HepG2 (cell line): ENCODE measurements around the gene GBE1. TPM values are rescaled to one million over a fixed set of nuclear protein-coding genes. Genes with fewer than 3 reads are reported as not detected.

ENCODE experiments used
- ATAC-seq: fragments of 200-7000 bp; cut with Tn5 transposase; 3 replicates; pipeline ENCODE4 v1.9.1; 2020; ENCODE audit warnings: mild to moderate bottlenecking, moderate library complexity
- BruUV-seq: library from RNA; stranded (reverse); fragments of 400-500 nt; replicated peaks from 2 replicates; lab custom pipeline; 2021; lab: Mats Ljungman, UMichigan
- CTCF ChIA-PET: fragments of 300-600 bp; formaldehyde crosslinking; extraction: SDS; loops from one replicate; lab custom pipeline; 2021; ENCODE audit warnings: low total read pairs, inconsistent platforms, low intra/inter-chr PET ratio; lab: Yijun Ruan, JAX
- POLR2A ChIA-PET: fragments of 350-600 bp; sonication (Branson Sonifier 250); formaldehyde crosslinking; loops from one replicate; lab custom pipeline; 2020; ENCODE audit warnings: antibody characterized with exemption, inconsistent platforms; lab: Yijun Ruan, JAX
- DNase-seq: peaks from one replicate; pipeline ENCODE4 v3.0.0-alpha.2; 2015; ENCODE audit warnings: low spot score
- FAIRE-seq: peaks from 3 replicates; lab custom pipeline; 2011; peaks lifted over from hg19 to GRCh38; lab: Jason Lieb, UNC
- H2AFZ ChIP-seq: one replicate; pipeline ENCODE4 v1.6.1; 2011; ENCODE audit warnings: low read length, inconsistent platforms
- H3K27ac ChIP-seq: fragments of 300-600 bp; 3 replicates; pipeline ENCODE4 v1.8.0; 2011; ENCODE audit warnings: mixed run types, mild to moderate bottlenecking, mixed read lengths, low read length, inconsistent platforms; ENCODE audit not compliant: insufficient read depth; ENCODE audit errors: extremely low read length
- H3K27me3 ChIP-seq, 2 experiments: fragments of 200-600 bp in 1 of 2; 2 replicates in 1 of 2; 3 replicates in 1 of 2; pipeline versions ENCODE4 v1.6.0 to v1.8.0; 2011; ENCODE audit warnings: low read length in 2 of 2, mild to moderate bottlenecking in 2 of 2, moderate library complexity in 2 of 2, inconsistent platforms in 1 of 2; ENCODE audit not compliant: insufficient read depth in 2 of 2, control insufficient read depth in 1 of 2
- H3K36me3 ChIP-seq, 2 experiments: fragments of 200-600 bp in 1 of 2; replicated peaks in 1 of 2; 2 replicates in 1 of 2; 3 replicates in 1 of 2; pipeline versions ENCODE4 v1.5.1 to v1.8.0; 2011; ENCODE audit warnings: low read length in 2 of 2, inconsistent platforms in 1 of 2; ENCODE audit not compliant: insufficient read depth in 2 of 2, control insufficient read depth in 1 of 2
- H3K4me1 ChIP-seq: 2 replicates; pipeline ENCODE4 v1.5.1; 2012; ENCODE audit warnings: low read length, inconsistent platforms; ENCODE audit not compliant: insufficient read depth
- H3K4me2 ChIP-seq: 2 replicates; pipeline ENCODE4 v1.6.0; 2011; ENCODE audit warnings: low read depth, low read length, inconsistent platforms
- H3K4me3 ChIP-seq, 3 experiments: fragments of 200-600 bp in 1 of 3; sonication (generic), shearing (Covaris generic) in 1 of 3; replicated peaks in 1 of 3; 2 replicates each; pipeline ENCODE4 v1.5.1; 2011 to 2016; ENCODE audit warnings: low read length in 3 of 3, inconsistent platforms in 2 of 3, low read depth in 2 of 3, mild to moderate bottlenecking in 2 of 3, control low read depth in 1 of 3, mixed read lengths in 1 of 3; ENCODE audit not compliant: insufficient read depth in 1 of 3
- H3K79me2 ChIP-seq: one replicate; pipeline ENCODE4 v1.6.1; 2011; ENCODE audit warnings: low read length, inconsistent platforms; ENCODE audit not compliant: insufficient read depth
- H3K9ac ChIP-seq: 2 replicates; pipeline ENCODE4 v1.6.0; 2011; ENCODE audit warnings: mild to moderate bottlenecking, low read depth, low read length, inconsistent platforms; ENCODE audit not compliant: insufficient read depth
- H3K9me3 ChIP-seq: 2 replicates; pipeline ENCODE4 v1.5.1; 2012; ENCODE audit warnings: mild to moderate bottlenecking, low read length
- H4K20me1 ChIP-seq: 2 replicates; pipeline ENCODE4 v1.6.0; 2011; ENCODE audit warnings: inconsistent platforms, mild to moderate bottlenecking, low read length, moderate library complexity; ENCODE audit not compliant: insufficient read depth
- ELF4 ChIP-seq: sonication (generic); formaldehyde crosslinking; IDR thresholded peaks from 2 replicates; pipeline ENCODE4 v1.5.0; 2020; ENCODE audit warnings: missing genetic modification reagents, mild to moderate bottlenecking, moderate library complexity, borderline replicate concordance
- ETS1 ChIP-seq: sonication (generic); formaldehyde crosslinking; IDR thresholded peaks from 2 replicates; pipeline ENCODE4 v1.4.0; 2020; ENCODE audit warnings: missing genetic modification reagents
- PRMT3 ChIP-seq: sonication (generic); formaldehyde crosslinking; IDR thresholded peaks from 2 replicates; pipeline ENCODE4 v1.8.1; 2022; ENCODE audit warnings: low read depth, mild to moderate bottlenecking, moderate library complexity, missing genetic modification reagents, borderline replicate concordance
- SMAD1 ChIP-seq: sonication (generic); formaldehyde crosslinking; IDR thresholded peaks from 2 replicates; pipeline ENCODE4 v1.4.0; 2020; ENCODE audit warnings: missing genetic modification reagents, low read depth, mild to moderate bottlenecking, borderline replicate concordance
- SRY ChIP-seq: sonication (generic); formaldehyde crosslinking; IDR thresholded peaks from 2 replicates; pipeline ENCODE4 v1.8.0; 2022; ENCODE audit warnings: mild to moderate bottlenecking, missing genetic modification reagents
- THAP8 ChIP-seq: sonication (generic); formaldehyde crosslinking; IDR thresholded peaks from 2 replicates; pipeline ENCODE4 v1.5.1; 2020; ENCODE audit warnings: missing genetic modification reagents, mild to moderate bottlenecking, borderline replicate concordance
- ZNF350 ChIP-seq: sonication (generic); formaldehyde crosslinking; IDR thresholded peaks from 2 replicates; pipeline ENCODE4 v1.4.0; 2020; ENCODE audit warnings: mild to moderate bottlenecking, low read depth, missing genetic modification reagents, borderline replicate concordance
- WGBS: methylation state at CpG from one replicate; pipeline ENCODE4 v1.1.6; 2017; ENCODE audit warnings: low lambda C conversion rate; 5-methylcytosine and 5-hydroxymethylcytosine counted together
- in situ Hi-C: cut with HindIII; loops from 2 replicates; pipeline ENCODE4 v1.10.0; 2017; ENCODE audit warnings: low pct_unique_long_range_greater_than_20kb; ENCODE audit not compliant: extremely low pct_ligation_motif_present
- intact Hi-C: fragments of 100-400 bp; cut with micrococcal nuclease; formaldehyde crosslinking; loops from one replicate; pipeline ENCODE4 v1.10.0; 2022; ENCODE audit not compliant: unreplicated experiment
- polyA plus RNA-seq, 8 experiments: library from polyadenylated mRNA; depleted of rRNA in 3 of 8; stranded (reverse) in 7 of 8; unstranded in 1 of 8; fragments of >200 nt; fragmentation: Illumina TruSeq in 4 of 8; extraction: Trizol in 4 of 8; gene quantifications; 2 replicates each; pipeline versions ENCODE4 v1.2.1 to v1.2.3, GENCODE V29; 2011 to 2016; ENCODE audit warnings: low read depth in 4 of 8, missing spikeins in 1 of 8, mixed read lengths in 1 of 8; ENCODE audit not compliant: insufficient read depth in 1 of 8
- total RNA-seq, 5 experiments: library from RNA; depleted of rRNA; stranded (reverse); fragments of >200 nt; fragmentation: Illumina TruSeq; extraction: Trizol; gene quantifications; 2 replicates each; pipeline ENCODE4 v1.2.3, GENCODE V29; 2016; ENCODE audit warnings: low read depth in 1 of 5

The GBE1 gene
- total and polyA plus RNA-seq, 2 of the 13 experiments (the other 11 are each of a cell fraction or from before 2014, with no cell fraction given) = 22.9 to 36.1 TPM

GRCh38 chr3:81602781-81603180, 158.7 kb downstream of the GBE1 start:
- FAIRE-seq (no peak), DNase-seq (no peak), ATAC-seq (no peak)
- H3K9ac ChIP-seq = no peak overlapping the region
- H3K4me3 ChIP-seq = no peak overlapping the region
- no peaks in the 10 kb centered on the region for H3K9me3 ChIP-seq
- no TSS peak for BruUV-seq
- in situ Hi-C loops = no loop called here
- no peaks in the 10 kb centered on the region for H3K79me2 ChIP-seq
- H4K20me1 ChIP-seq = no peaks in the 10 kb centered on the region
- no peaks in the 10 kb centered on the region for H3K36me3 ChIP-seq
- intact Hi-C loops = no loop called here
- POLR2A ChIA-PET = no interaction called here
- H3K27me3 ChIP-seq = no peaks in the 10 kb centered on the region
- 97% methylated on average over 2 of the region's 2 CpGs for WGBS
- CTCF ChIA-PET = no interaction called here
- no peak overlapping the region for H3K4me2 ChIP-seq
- H2AFZ ChIP-seq = no peak overlapping the region
- no peaks in the 10 kb centered on the region for H3K4me1 ChIP-seq
- TF ChIP-seq ETS1 (CRISPR knock-in tag) (no peak), ELF4 (no peak), ZNF350 (CRISPR knock-in tag) (no peak), SRY (no peak), SMAD1 (CRISPR knock-in tag) (no peak), PRMT3 (no peak), THAP8 (CRISPR knock-in tag) (no peak)
- H3K27ac ChIP-seq = no peak overlapping the region
